ENCODE results near the gene GABRA5.

DNA sequence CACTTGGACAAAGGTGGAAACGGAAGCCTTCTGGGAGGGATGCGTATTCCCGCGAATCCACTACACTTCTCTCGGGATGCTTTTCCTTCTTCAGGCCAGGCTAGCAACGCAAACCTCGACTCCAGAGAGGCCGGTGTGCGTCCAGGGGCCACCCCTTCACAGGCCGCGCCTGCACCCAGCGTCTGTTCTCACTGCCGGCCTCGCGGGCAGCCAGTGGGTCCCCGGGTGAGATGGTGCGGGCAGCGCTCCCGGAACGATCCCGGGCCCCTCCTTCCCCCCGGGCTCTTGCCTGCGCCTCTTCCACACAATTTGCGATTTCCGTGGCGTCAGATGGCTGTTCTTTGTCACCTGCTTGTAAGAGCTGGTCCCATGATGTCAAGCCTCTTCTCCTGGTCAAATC, 27.3 kb downstream of the GABRA5 start:
- TF ChIP-seq, protein P1, sequence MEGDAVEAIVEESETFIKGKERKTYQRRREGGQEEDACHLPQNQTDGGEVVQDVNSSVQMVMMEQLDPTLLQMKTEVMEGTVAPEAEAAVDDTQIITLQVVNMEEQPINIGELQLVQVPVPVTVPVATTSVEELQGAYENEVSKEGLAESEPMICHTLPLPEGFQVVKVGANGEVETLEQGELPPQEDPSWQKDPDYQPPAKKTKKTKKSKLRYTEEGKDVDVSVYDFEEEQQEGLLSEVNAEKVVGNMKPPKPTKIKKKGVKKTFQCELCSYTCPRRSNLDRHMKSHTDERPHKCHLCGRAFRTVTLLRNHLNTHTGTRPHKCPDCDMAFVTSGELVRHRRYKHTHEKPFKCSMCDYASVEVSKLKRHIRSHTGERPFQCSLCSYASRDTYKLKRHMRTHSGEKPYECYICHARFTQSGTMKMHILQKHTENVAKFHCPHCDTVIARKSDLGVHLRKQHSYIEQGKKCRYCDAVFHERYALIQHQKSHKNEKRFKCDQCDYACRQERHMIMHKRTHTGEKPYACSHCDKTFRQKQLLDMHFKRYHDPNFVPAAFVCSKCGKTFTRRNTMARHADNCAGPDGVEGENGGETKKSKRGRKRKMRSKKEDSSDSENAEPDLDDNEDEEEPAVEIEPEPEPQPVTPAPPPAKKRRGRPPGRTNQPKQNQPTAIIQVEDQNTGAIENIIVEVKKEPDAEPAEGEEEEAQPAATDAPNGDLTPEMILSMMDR (IDR thresholded peaks at IDR 0.05) = no peak
- TF ChIP-seq POLR2AphosphoS5 (IDR thresholded peaks at IDR 0.05; ENCODE audit: low read depth, low read length) = no peak
- TF ChIP-seq, protein P2, sequence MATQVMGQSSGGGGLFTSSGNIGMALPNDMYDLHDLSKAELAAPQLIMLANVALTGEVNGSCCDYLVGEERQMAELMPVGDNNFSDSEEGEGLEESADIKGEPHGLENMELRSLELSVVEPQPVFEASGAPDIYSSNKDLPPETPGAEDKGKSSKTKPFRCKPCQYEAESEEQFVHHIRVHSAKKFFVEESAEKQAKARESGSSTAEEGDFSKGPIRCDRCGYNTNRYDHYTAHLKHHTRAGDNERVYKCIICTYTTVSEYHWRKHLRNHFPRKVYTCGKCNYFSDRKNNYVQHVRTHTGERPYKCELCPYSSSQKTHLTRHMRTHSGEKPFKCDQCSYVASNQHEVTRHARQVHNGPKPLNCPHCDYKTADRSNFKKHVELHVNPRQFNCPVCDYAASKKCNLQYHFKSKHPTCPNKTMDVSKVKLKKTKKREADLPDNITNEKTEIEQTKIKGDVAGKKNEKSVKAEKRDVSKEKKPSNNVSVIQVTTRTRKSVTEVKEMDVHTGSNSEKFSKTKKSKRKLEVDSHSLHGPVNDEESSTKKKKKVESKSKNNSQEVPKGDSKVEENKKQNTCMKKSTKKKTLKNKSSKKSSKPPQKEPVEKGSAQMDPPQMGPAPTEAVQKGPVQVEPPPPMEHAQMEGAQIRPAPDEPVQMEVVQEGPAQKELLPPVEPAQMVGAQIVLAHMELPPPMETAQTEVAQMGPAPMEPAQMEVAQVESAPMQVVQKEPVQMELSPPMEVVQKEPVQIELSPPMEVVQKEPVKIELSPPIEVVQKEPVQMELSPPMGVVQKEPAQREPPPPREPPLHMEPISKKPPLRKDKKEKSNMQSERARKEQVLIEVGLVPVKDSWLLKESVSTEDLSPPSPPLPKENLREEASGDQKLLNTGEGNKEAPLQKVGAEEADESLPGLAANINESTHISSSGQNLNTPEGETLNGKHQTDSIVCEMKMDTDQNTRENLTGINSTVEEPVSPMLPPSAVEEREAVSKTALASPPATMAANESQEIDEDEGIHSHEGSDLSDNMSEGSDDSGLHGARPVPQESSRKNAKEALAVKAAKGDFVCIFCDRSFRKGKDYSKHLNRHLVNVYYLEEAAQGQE (IDR thresholded peaks at IDR 0.05; ENCODE audit: insufficient read depth in 1 of 2, low read depth in 2 of 2, low read length in 1 of 2) = no peak

Data from Panc1 (cell line).